GM13976 (cell line): Measurements from ENCODE around the gene PDE1A.

Source experiments
- DNase-seq: peaks from one replicate; pipeline ENCODE4 v3.0.0; 2012; ENCODE audit warnings: low spot score
- in situ Hi-C: fragments of 300-500 bp; cut with MboI; formaldehyde crosslinking; loops from one replicate; pipeline ENCODE4 v1.12.0; 2022; ENCODE audit warnings: low sequenced_read_pairs, mixed read lengths, inconsistent platforms; ENCODE audit not compliant: unreplicated experiment
- TF ChIP-seq, protein P1 (sequence below): IDR thresholded peaks from 2 replicates; pipeline ENCODE4 v1.5.1; 2012; ENCODE audit warnings: borderline replicate concordance, mild to moderate bottlenecking; ENCODE audit not compliant: insufficient read depth; ENCODE audit errors: extremely low read depth, missing control alignments, control extremely low read depth

The PDE1A gene

DNA sequence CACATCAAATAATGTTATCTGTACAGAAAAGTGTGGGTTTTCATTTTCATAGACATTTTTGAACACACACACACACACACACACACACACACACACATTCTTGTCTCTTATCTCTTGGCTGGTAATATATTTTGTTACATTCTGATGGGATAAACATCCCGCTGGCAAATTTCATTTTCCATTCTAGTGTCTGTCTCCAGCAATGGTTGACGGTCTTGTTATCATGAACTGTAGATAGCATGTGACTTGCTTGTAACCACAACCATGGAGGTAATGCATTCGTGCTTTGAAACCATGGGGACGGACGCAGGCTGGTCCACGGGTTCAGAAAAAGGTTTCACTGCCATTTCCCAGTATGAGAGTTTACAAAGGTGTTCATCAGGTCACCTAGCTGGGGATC lies 284.8 kb downstream of the PDE1A start:
- DNase-seq = no peak
- in situ Hi-C loops = no loop called here
- TF ChIP-seq, protein P1, sequence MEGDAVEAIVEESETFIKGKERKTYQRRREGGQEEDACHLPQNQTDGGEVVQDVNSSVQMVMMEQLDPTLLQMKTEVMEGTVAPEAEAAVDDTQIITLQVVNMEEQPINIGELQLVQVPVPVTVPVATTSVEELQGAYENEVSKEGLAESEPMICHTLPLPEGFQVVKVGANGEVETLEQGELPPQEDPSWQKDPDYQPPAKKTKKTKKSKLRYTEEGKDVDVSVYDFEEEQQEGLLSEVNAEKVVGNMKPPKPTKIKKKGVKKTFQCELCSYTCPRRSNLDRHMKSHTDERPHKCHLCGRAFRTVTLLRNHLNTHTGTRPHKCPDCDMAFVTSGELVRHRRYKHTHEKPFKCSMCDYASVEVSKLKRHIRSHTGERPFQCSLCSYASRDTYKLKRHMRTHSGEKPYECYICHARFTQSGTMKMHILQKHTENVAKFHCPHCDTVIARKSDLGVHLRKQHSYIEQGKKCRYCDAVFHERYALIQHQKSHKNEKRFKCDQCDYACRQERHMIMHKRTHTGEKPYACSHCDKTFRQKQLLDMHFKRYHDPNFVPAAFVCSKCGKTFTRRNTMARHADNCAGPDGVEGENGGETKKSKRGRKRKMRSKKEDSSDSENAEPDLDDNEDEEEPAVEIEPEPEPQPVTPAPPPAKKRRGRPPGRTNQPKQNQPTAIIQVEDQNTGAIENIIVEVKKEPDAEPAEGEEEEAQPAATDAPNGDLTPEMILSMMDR = no peak

DNA sequence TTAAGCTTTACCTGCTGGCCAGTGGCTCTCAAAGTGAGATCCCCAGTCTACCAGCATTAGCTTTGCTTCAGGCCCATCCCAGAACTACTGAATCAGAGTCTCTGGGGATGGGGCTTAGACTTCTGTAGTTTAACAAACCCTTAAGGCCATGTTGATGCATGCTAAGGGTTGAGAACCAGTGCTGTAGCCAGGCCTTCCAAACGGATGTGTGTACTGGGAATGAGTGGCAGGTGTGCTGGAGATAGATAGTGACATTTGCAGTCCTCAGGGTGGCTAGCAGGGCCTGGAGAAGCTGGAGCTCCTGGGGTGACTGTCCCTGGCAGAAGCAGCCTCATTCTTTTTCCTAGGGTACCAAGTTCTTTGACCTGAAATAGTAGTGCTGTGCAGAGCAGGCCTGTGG lies 292.6 kb downstream of the PDE1A start:
- no peak for DNase-seq
- in situ Hi-C loops = no loop called here
- TF ChIP-seq, protein P1 = no peak

DNA sequence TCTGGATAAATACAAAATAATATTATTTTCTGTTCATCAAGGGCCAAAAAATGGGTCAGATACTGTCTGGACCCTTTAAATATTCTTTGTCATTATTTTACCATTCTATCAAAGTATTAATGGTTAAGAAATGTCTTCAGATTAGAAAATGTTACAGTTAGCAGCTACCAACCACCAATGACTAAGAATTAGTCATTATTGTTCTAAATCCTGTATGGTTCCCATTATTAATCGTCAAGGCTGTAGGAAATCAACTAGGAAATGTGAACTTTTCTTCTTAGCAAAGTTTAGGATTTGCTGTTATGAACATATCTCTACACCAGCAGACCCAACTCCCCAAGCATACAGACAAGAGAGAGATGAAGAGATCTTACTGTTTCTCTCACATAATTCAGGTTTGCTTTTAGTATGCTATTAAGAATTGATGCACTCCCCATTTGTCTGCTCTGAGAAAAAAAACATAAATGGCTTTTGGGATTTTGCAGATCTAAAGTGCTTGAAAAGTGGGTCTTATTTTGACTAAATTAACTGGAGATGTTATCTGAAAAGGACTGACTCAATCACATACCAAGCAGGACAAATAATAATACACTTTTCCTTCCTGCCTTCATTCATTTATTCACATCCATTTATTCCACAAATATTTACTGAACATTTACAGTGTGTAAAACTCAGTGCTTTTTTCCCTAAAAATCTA lies 293.5 kb downstream of the PDE1A start:
- TF ChIP-seq, protein P1 = no peak
- no peak for DNase-seq
- in situ Hi-C loops = no loop called here

DNA sequence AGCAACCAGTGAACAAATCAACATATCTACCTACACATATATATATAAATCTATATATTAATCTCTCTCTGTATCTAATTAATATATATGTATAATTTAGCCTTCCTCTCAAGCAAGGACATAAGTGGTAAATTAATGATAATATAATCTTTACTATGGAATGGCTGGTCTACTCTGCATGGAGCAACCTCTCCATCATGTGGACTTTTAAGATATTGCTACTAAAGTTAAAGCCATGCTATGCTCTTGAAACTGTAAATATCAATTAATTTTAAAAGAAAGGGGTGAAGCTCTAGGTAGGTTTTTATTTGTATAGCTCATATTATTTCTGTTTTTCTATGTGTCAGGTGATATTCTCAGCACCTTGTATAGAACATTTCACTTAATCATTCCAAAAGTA lies 294.2 kb downstream of the PDE1A start:
- in situ Hi-C loops = no loop called here
- no peak for DNase-seq
- TF ChIP-seq, protein P1 = no peak

DNA sequence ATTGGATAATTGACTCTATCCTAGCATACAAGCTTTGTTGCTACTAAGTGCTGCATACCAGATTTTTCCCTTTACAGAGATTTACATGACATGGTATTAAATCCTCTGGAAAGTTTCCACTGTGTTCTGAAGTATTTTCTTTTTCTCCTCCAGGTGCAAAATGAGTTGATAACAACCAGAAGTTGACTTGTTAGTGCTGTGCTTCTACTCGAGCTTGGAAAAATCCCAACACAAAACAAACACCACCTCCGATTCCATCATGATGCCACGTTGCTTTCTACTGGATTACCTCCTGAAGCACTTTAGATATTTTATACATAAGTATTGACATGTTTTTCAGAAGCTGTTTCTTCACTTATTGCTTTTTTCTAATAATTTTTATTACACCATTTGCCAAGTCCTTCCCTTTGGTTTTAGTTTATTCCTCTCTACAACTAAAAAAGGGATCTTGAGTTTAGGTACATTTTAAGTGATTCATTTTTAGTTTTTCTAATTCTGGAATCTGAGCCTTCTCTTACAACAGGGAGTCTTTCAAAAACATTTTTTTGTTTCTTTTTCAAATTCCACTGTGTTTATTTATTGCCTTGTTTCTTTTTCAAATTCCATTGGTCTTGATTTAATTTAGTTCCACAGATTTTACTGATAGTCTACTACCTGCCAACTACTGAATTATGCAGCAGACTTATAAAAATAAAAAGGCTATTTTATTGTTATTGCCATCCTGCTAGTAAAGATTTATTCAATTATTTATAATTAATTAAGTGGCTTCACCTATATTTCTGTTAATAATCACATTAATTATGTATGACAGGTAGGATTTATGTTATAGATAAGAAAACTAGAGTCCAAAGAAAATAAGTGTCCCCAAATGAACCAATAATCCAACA lies 297.8 kb downstream of the PDE1A start:
- in situ Hi-C loops = no loop called here
- no peak for DNase-seq
- TF ChIP-seq, protein P1 = no peak

DNA sequence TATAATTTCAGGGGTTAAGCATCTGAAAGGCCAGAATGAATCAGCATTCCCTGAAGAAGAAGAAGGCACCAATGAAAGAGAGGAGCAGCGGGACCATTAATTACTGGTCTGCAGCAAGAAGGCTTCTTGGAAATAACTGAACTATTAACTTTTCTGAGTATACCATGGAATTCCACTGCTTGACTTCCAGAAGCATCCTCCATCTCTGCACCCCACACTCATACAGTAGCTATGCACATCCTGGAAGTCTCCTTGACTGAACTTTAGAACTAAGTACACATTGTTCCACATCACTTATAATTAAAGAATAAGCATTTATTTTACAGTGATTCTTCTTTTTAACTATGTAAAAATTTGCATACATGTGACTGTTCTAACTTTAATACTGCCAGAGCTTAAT lies 309.6 kb downstream of the PDE1A start:
- in situ Hi-C loops = no loop called here
- TF ChIP-seq, protein P1 = no peak

More for the DNA sequence above, 309.6 kb downstream of the PDE1A start:
- no peak for DNase-seq
